Measurements from ENCODE around the gene ZNF277.

Gene ZNF277

GRCh38 chr7:112361154-112361553 is 154.7 kb downstream of the ZNF277 start:
- no peak overlapping the region for H3K4me2 ChIP-seq
- no peak overlapping the region for H3K27ac ChIP-seq
- H2AFZ ChIP-seq (ENCODE audit: low read depth) = no peak overlapping the region

GRCh38 chr7:112362053-112362650 is 155.7 kb downstream of the ZNF277 start:
- H3K4me3 ChIP-seq (IDR thresholded peaks at IDR 0.05; ENCODE audit: insufficient read depth, low read depth, low read length) = no peak overlapping the region
- H3K27me3 ChIP-seq (ENCODE audit: insufficient read depth, low read depth) = no peaks in the 10 kb centered on the region
- no peaks in the 10 kb centered on the region for H4K20me1 ChIP-seq (ENCODE audit: insufficient read depth)
- peak overlapping the region; percentile 30; the same call in 1 of the 2 replicates for H3K4me2 ChIP-seq
- no peak overlapping the region; the same call in 1 of the 2 replicates for H3K9ac ChIP-seq
- H3K4me1 ChIP-seq (ENCODE audit: low read depth, poor library complexity, severe bottlenecking) = peaks cover 8% of the 10 kb centered on the region
- peak overlapping the region; percentile 15; the same call in 1 of the 2 replicates for H3K27ac ChIP-seq
- H3K79me2 ChIP-seq (ENCODE audit: insufficient read depth, low read depth) = no peaks in the 10 kb centered on the region
- no peaks in the 10 kb centered on the region for H3K36me3 ChIP-seq (ENCODE audit: insufficient read depth)
- H2AFZ ChIP-seq (ENCODE audit: low read depth) = peak overlapping the region; percentile 50; the same call in 1 of the 2 replicates
- TF ChIP-seq CTCF (conservative IDR thresholded peaks at IDR 0.05; ENCODE audit: low read depth, low read length) = no peak

More at GRCh38 chr7:112361154-112361553, 154.7 kb downstream of the ZNF277 start:
- no peak for TF ChIP-seq CTCF (conservative IDR thresholded peaks at IDR 0.05; ENCODE audit: low read depth, low read length)
- peaks cover 8% of the 10 kb centered on the region for H3K4me1 ChIP-seq (ENCODE audit: low read depth, poor library complexity, severe bottlenecking)
- H3K27me3 ChIP-seq (ENCODE audit: insufficient read depth, low read depth) = no peaks in the 10 kb centered on the region
- no peaks in the 10 kb centered on the region for H3K36me3 ChIP-seq (ENCODE audit: insufficient read depth)
- H3K4me3 ChIP-seq (IDR thresholded peaks at IDR 0.05; ENCODE audit: insufficient read depth, low read depth, low read length) = no peak overlapping the region
- H4K20me1 ChIP-seq (ENCODE audit: insufficient read depth) = no peaks in the 10 kb centered on the region
- H3K79me2 ChIP-seq (ENCODE audit: insufficient read depth, low read depth) = no peaks in the 10 kb centered on the region
- H3K9ac ChIP-seq = no peak overlapping the region

- Histone ChIP-seq H3K36me3 (ENCODE audit: insufficient read depth) (no peaks in the 10 kb centered on the region), H3K4me2 (peak overlapping the region; percentile 30; the same call in 1 of the 2 replicates), H3K79me2 (ENCODE audit: insufficient read depth, low read depth) (no peaks in the 10 kb centered on the region), H3K4me1 (ENCODE audit: low read depth, poor library complexity, severe bottlenecking) (peaks cover 8% of the 10 kb centered on the region), H2AFZ (ENCODE audit: low read depth) (peak overlapping the region; percentile 50; the same call in 1 of the 2 replicates), H3K27me3 (ENCODE audit: insufficient read depth, low read depth) (no peaks in the 10 kb centered on the region), H4K20me1 (ENCODE audit: insufficient read depth) (no peaks in the 10 kb centered on the region), H3K4me3 (IDR thresholded peaks at IDR 0.05; ENCODE audit: insufficient read depth, low read depth, low read length) (no peak overlapping the region), H3K27ac (peak overlapping the region; percentile 15; the same call in 1 of the 2 replicates), H3K9ac (no peak overlapping the region; the same call in 1 of the 2 replicates)
- no peak for TF ChIP-seq CTCF (conservative IDR thresholded peaks at IDR 0.05; ENCODE audit: low read depth, low read length)
These were observed 156.2 kb downstream of the ZNF277 start for GRCh38 chr7:112362731-112363131.

- TF ChIP-seq CTCF (conservative IDR thresholded peaks at IDR 0.05; ENCODE audit: low read depth, low read length) = no peak
- H3K4me1 ChIP-seq (ENCODE audit: low read depth, poor library complexity, severe bottlenecking) = peaks cover 8% of the 10 kb centered on the region
- H2AFZ ChIP-seq (ENCODE audit: low read depth) = no peak overlapping the region
- no peak overlapping the region for H3K27ac ChIP-seq
- no peak overlapping the region for H3K4me2 ChIP-seq
- no peaks in the 10 kb centered on the region for H4K20me1 ChIP-seq (ENCODE audit: insufficient read depth)
- no peaks in the 10 kb centered on the region for H3K79me2 ChIP-seq (ENCODE audit: insufficient read depth, low read depth)
- no peaks in the 10 kb centered on the region for H3K27me3 ChIP-seq (ENCODE audit: insufficient read depth, low read depth)
- H3K36me3 ChIP-seq (ENCODE audit: insufficient read depth) = no peaks in the 10 kb centered on the region
- no peak overlapping the region for H3K4me3 ChIP-seq (IDR thresholded peaks at IDR 0.05; ENCODE audit: insufficient read depth, low read depth, low read length)
- no peak overlapping the region for H3K9ac ChIP-seq
These were observed 157.9 kb downstream of the ZNF277 start for GRCh38 chr7:112364388-112364787.

Measured in KMS-11 (cell line).